HCT116 (cell line): ENCODE data around the gene SKAP1. TPM values are rescaled to one million over a fixed set of nuclear protein-coding genes. Genes with fewer than 3 reads are reported as not detected.

ENCODE experiments used
- ATAC-seq: fragments of 200-7000 bp; cut with Tn5 transposase; 2 replicates; pipeline ENCODE4 v1.9.1; 2020; ENCODE audit warnings: mild to moderate bottlenecking, moderate library complexity
- BruUV-seq: library from RNA; stranded (reverse); fragments of 400-500 nt; replicated peaks from 2 replicates; lab custom pipeline; 2021; lab: Mats Ljungman, UMichigan
- CTCF ChIA-PET: fragments of 300-600 bp; sonication (Branson Sonifier 250); formaldehyde crosslinking; loops from one replicate; lab custom pipeline; 2021; ENCODE audit warnings: antibody characterized with exemption; lab: Charles Lee
- POLR2A ChIA-PET: fragments of 300-600, 350-600 bp; sonication (Branson Sonifier 250); formaldehyde crosslinking; loops from one replicate; lab custom pipeline; 2021; ENCODE audit warnings: antibody characterized with exemption; lab: Charles Lee
- RAD21 ChIA-PET, 2 experiments: fragments of 300-600 bp; sonication (Branson Sonifier 250); formaldehyde crosslinking; loops; one replicate each; lab custom pipeline; 2023; ENCODE audit warnings: low total read pairs in 2 of 2; ENCODE audit not compliant: uncharacterized antibody in 2 of 2, unreplicated experiment in 2 of 2, low non-redundant PET in 1 of 2; lab: Charles Lee
- DNase-seq: peaks from one replicate; pipeline ENCODE4 v3.0.0-alpha.2; 2010; ENCODE audit warnings: low read depth, low spot score
- H2AFZ ChIP-seq: fragments of 200-600 bp; shearing (Covaris generic), sonication (generic); 2 replicates; pipeline ENCODE4 v1.6.1; 2017; ENCODE audit warnings: low read depth, mixed run types, mixed read lengths, antibody characterized with exemption, low read length; ENCODE audit not compliant: poor library complexity, severe bottlenecking
- H3K27ac ChIP-seq: 2 replicates; pipeline ENCODE4 v1.5.1; 2012; ENCODE audit warnings: low read depth, low read length
- H3K27me3 ChIP-seq: fragments of 200-600 bp; sonication (generic); 2 replicates; pipeline ENCODE4 v1.6.1; 2016; ENCODE audit warnings: mixed run types, low read length, mixed read lengths; ENCODE audit not compliant: insufficient read depth
- H3K36me3 ChIP-seq, 2 experiments: fragments of 200-500 bp in 1 of 2; fragments of 200-600 bp in 1 of 2; sonication (Bioruptor generic) in 1 of 2; sonication (generic) in 1 of 2; 2 replicates each; pipeline versions ENCODE4 v1.5.1 to v1.6.1; 2014 to 2016; ENCODE audit warnings: low read length in 2 of 2, inconsistent platforms in 1 of 2, mixed read lengths in 1 of 2, mixed run types in 1 of 2; ENCODE audit not compliant: insufficient read depth in 2 of 2, control insufficient read depth in 1 of 2
- H3K4me1 ChIP-seq, 2 experiments: fragments of 200-600 bp in 1 of 2; sonication (generic) in 1 of 2; 2 replicates each; pipeline versions ENCODE4 v1.5.1 to v1.6.1; 2012 to 2017; ENCODE audit warnings: low read length in 2 of 2, inconsistent platforms in 1 of 2, mild to moderate bottlenecking in 1 of 2, mixed read lengths in 1 of 2, mixed run types in 1 of 2, moderate library complexity in 1 of 2; ENCODE audit not compliant: insufficient read depth in 2 of 2, control insufficient read depth in 1 of 2
- H3K4me2 ChIP-seq: fragments of 200-600 bp; sonication (generic); 2 replicates; pipeline ENCODE4 v1.6.1; 2017; ENCODE audit warnings: mixed run types, low read length, mixed read lengths
- H3K4me3 ChIP-seq, 2 experiments: fragments of 200-600 bp in 1 of 2; sonication (generic) in 1 of 2; replicated peaks in 1 of 2; 2 replicates each; pipeline ENCODE4 v1.5.1; 2011 to 2016; ENCODE audit warnings: low read length in 2 of 2, control low read depth in 1 of 2, low read depth in 1 of 2, mild to moderate bottlenecking in 1 of 2, mixed read lengths in 1 of 2, mixed run types in 1 of 2
- H3K79me2 ChIP-seq: fragments of 200-600 bp; sonication (generic); 2 replicates; pipeline ENCODE4 v1.6.1; 2017; ENCODE audit warnings: mild to moderate bottlenecking, mixed run types, low read length, moderate library complexity, mixed read lengths; ENCODE audit not compliant: insufficient read depth
- H3K9ac ChIP-seq: fragments of 200-600 bp; sonication (generic); 2 replicates; pipeline ENCODE4 v1.6.1; 2016; ENCODE audit warnings: low read length, mixed read lengths
- H3K9me2 ChIP-seq: fragments of 200-600 bp; sonication (generic), shearing (Covaris generic); 2 replicates; pipeline ENCODE4 v1.6.1; 2017; ENCODE audit warnings: mixed run types, mild to moderate bottlenecking, moderate library complexity; ENCODE audit not compliant: insufficient read depth
- H3K9me3 ChIP-seq, 2 experiments: fragments of 200-500 bp in 1 of 2; fragments of 200-600 bp in 1 of 2; sonication (Bioruptor generic) in 1 of 2; sonication (generic) in 1 of 2; 2 replicates each; pipeline ENCODE4 v1.6.1; 2014 to 2017; ENCODE audit warnings: low read length in 2 of 2, mixed read lengths in 2 of 2, inconsistent platforms in 1 of 2, low read depth in 1 of 2, mild to moderate bottlenecking in 1 of 2, mixed run types in 1 of 2, moderate library complexity in 1 of 2; ENCODE audit not compliant: control insufficient read depth in 1 of 2, insufficient read depth in 1 of 2
- H4K20me1 ChIP-seq: fragments of 200-600 bp; sonication (generic), shearing (Covaris generic); 2 replicates; pipeline ENCODE4 v1.6.1; 2017; ENCODE audit warnings: mixed run types, mild to moderate bottlenecking, moderate library complexity; ENCODE audit not compliant: insufficient read depth
- EGR1 ChIP-seq: IDR thresholded peaks from 2 replicates; pipeline ENCODE4 v1.6.1; 2012; ENCODE audit warnings: low read depth
- ELF1 ChIP-seq: IDR thresholded peaks from 2 replicates; pipeline ENCODE4 v1.6.1; 2012; ENCODE audit warnings: low read depth, borderline replicate concordance
- EZH2 ChIP-seq: fragments of 200-600 bp; sonication (generic); IDR thresholded peaks from 2 replicates; pipeline ENCODE4 v1.6.1; 2017; ENCODE audit warnings: antibody characterized with exemption, mixed run types
- EZH2phosphoT487 ChIP-seq: fragments of 200-600 bp; IDR thresholded peaks from 2 replicates; pipeline ENCODE4 v1.6.1; 2018; ENCODE audit warnings: antibody characterized with exemption, borderline replicate concordance
- FOSL1 ChIP-seq: IDR thresholded peaks from 2 replicates; pipeline ENCODE4 v1.6.1; 2012; ENCODE audit warnings: low read depth
- JUND ChIP-seq: IDR thresholded peaks from 2 replicates; pipeline ENCODE4 v1.6.1; 2012
- POLR2A ChIP-seq: IDR thresholded peaks from 2 replicates; pipeline ENCODE4 v1.7.0; 2011; ENCODE audit warnings: borderline replicate concordance; ENCODE audit not compliant: insufficient read depth, insufficient read length; ENCODE audit errors: extremely low read depth
- POLR2AphosphoS5 ChIP-seq: IDR thresholded peaks from 2 replicates; pipeline ENCODE4 v1.6.1; 2011; ENCODE audit warnings: mild to moderate bottlenecking, low read depth, low read length, moderate library complexity
- RAD21 ChIP-seq: IDR thresholded peaks from 2 replicates; pipeline ENCODE4 v1.6.1; 2012; ENCODE audit warnings: low read depth, mild to moderate bottlenecking
- SIN3A ChIP-seq: IDR thresholded peaks from 2 replicates; pipeline ENCODE4 v1.6.1; 2012; ENCODE audit warnings: low read depth
- SP1 ChIP-seq: IDR thresholded peaks from 2 replicates; pipeline ENCODE4 v1.6.1; 2012; ENCODE audit warnings: low read depth
- YY1 ChIP-seq: IDR thresholded peaks from 2 replicates; pipeline ENCODE4 v1.6.1; 2011; ENCODE audit warnings: low read length, low read depth, moderate library complexity, mild to moderate bottlenecking; ENCODE audit not compliant: insufficient replicate concordance; ENCODE audit errors: extremely low read depth
- ZFX ChIP-seq: fragments of 450-650 bp; IDR thresholded peaks from 2 replicates; pipeline ENCODE4 v1.6.1; 2017
- intact Hi-C: fragments of 100-400 bp; cut with micrococcal nuclease; formaldehyde crosslinking; loops from 2 replicates; pipeline ENCODE4 v1.10.0; 2022
- total RNA-seq: library from RNA; stranded (reverse); gene quantifications from one replicate; pipeline ENCODE4 v1.2.1, GENCODE V29; 2021; ENCODE audit not compliant: unreplicated experiment
- TF ChIP-seq, protein P1 (sequence below): IDR thresholded peaks from 2 replicates; pipeline ENCODE4 v1.6.1; 2011; ENCODE audit warnings: mild to moderate bottlenecking, low read length, moderate library complexity; ENCODE audit not compliant: insufficient replicate concordance; ENCODE audit errors: extremely low read depth
- TF ChIP-seq, protein P2 (sequence below): IDR thresholded peaks from 2 replicates; pipeline ENCODE4 v1.6.1; 2012
- TF ChIP-seq, protein P3 (sequence below), 3 experiments: fragments of 200-600 bp in 1 of 3; sonication (generic) in 1 of 3; IDR thresholded peaks in 2 of 3; conservative IDR thresholded peaks in 1 of 3; 2 replicates each; pipeline ENCODE4 v1.5.1; 2012 to 2017; ENCODE audit warnings: low read depth in 2 of 3, low read length in 2 of 3, antibody characterized with exemption in 1 of 3, borderline replicate concordance in 1 of 3, control low read depth in 1 of 3, mild to moderate bottlenecking in 1 of 3, mixed read lengths in 1 of 3, mixed run types in 1 of 3, moderate library complexity in 1 of 3; ENCODE audit not compliant: insufficient read depth in 1 of 3
- TF ChIP-seq, protein P4 (sequence below): IDR thresholded peaks from 2 replicates; pipeline ENCODE4 v1.6.1; 2012; ENCODE audit warnings: low read depth
- TF ChIP-seq, protein P5 (sequence below): IDR thresholded peaks from 2 replicates; pipeline ENCODE4 v1.6.1; 2012

The SKAP1 gene
- total RNA-seq, 1 experiment from 2014 or later, result 12.4 TPM

DNA sequence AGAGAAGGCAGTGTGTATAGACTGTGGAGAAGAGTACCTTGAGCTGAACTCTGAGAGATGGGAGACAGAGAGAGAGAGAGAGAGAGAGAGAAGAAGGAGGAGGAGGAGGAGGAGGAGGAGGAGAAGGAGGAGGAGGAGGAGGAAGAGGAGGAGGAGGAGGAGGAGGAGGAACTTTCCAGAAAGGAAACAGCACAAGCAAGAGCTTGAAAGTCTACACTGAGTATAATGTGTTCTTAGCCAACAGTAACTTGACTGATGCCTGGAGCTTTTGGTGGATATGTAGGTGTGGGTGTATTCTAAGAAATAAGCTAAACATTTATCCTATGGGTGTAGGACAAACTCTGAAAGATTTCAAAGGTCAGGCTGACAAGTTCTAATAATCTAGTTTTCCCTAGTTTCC is 206.1 kb downstream of the SKAP1 start:
- TF ChIP-seq EGR1 (no peak), EZH2phosphoT487 (no peak), JUND (no peak), ZFX (no peak), POLR2A (no peak), SIN3A (no peak), YY1 (no peak), ELF1 (no peak), SP1 (no peak), POLR2AphosphoS5 (no peak), EZH2 (no peak), RAD21 (no peak), FOSL1 (no peak)
- TF ChIP-seq, protein P1, sequence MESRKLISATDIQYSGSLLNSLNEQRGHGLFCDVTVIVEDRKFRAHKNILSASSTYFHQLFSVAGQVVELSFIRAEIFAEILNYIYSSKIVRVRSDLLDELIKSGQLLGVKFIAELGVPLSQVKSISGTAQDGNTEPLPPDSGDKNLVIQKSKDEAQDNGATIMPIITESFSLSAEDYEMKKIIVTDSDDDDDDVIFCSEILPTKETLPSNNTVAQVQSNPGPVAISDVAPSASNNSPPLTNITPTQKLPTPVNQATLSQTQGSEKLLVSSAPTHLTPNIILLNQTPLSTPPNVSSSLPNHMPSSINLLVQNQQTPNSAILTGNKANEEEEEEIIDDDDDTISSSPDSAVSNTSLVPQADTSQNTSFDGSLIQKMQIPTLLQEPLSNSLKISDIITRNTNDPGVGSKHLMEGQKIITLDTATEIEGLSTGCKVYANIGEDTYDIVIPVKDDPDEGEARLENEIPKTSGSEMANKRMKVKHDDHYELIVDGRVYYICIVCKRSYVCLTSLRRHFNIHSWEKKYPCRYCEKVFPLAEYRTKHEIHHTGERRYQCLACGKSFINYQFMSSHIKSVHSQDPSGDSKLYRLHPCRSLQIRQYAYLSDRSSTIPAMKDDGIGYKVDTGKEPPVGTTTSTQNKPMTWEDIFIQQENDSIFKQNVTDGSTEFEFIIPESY, result no peak
- TF ChIP-seq, protein P2, sequence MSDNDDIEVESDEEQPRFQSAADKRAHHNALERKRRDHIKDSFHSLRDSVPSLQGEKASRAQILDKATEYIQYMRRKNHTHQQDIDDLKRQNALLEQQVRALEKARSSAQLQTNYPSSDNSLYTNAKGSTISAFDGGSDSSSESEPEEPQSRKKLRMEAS, result no peak
- TF ChIP-seq, protein P3, sequence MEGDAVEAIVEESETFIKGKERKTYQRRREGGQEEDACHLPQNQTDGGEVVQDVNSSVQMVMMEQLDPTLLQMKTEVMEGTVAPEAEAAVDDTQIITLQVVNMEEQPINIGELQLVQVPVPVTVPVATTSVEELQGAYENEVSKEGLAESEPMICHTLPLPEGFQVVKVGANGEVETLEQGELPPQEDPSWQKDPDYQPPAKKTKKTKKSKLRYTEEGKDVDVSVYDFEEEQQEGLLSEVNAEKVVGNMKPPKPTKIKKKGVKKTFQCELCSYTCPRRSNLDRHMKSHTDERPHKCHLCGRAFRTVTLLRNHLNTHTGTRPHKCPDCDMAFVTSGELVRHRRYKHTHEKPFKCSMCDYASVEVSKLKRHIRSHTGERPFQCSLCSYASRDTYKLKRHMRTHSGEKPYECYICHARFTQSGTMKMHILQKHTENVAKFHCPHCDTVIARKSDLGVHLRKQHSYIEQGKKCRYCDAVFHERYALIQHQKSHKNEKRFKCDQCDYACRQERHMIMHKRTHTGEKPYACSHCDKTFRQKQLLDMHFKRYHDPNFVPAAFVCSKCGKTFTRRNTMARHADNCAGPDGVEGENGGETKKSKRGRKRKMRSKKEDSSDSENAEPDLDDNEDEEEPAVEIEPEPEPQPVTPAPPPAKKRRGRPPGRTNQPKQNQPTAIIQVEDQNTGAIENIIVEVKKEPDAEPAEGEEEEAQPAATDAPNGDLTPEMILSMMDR (IDR thresholded peaks at IDR 0.05 in 2 of 3, conservative IDR thresholded peaks at IDR 0.05 in 1 of 3; ENCODE audit: borderline replicate concordance in 1 of 3, insufficient read depth in 1 of 3, low read depth in 2 of 3, low read length in 2 of 3), result no peak
- TF ChIP-seq, protein P4, sequence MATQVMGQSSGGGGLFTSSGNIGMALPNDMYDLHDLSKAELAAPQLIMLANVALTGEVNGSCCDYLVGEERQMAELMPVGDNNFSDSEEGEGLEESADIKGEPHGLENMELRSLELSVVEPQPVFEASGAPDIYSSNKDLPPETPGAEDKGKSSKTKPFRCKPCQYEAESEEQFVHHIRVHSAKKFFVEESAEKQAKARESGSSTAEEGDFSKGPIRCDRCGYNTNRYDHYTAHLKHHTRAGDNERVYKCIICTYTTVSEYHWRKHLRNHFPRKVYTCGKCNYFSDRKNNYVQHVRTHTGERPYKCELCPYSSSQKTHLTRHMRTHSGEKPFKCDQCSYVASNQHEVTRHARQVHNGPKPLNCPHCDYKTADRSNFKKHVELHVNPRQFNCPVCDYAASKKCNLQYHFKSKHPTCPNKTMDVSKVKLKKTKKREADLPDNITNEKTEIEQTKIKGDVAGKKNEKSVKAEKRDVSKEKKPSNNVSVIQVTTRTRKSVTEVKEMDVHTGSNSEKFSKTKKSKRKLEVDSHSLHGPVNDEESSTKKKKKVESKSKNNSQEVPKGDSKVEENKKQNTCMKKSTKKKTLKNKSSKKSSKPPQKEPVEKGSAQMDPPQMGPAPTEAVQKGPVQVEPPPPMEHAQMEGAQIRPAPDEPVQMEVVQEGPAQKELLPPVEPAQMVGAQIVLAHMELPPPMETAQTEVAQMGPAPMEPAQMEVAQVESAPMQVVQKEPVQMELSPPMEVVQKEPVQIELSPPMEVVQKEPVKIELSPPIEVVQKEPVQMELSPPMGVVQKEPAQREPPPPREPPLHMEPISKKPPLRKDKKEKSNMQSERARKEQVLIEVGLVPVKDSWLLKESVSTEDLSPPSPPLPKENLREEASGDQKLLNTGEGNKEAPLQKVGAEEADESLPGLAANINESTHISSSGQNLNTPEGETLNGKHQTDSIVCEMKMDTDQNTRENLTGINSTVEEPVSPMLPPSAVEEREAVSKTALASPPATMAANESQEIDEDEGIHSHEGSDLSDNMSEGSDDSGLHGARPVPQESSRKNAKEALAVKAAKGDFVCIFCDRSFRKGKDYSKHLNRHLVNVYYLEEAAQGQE, result no peak
- TF ChIP-seq, protein P5, sequence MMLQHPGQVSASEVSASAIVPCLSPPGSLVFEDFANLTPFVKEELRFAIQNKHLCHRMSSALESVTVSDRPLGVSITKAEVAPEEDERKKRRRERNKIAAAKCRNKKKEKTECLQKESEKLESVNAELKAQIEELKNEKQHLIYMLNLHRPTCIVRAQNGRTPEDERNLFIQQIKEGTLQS, result no peak
- H3K4me2 ChIP-seq, result no peak overlapping the region
- intact Hi-C loops, result no loop called here
- no peaks in the 10 kb centered on the region for H3K9me2 ChIP-seq
- no peak overlapping the region for H2AFZ ChIP-seq
- no peak for DNase-seq
- H3K9me3 ChIP-seq, result no peaks in the 10 kb centered on the region
- H3K4me3 ChIP-seq, result no peak overlapping the region
- CTCF ChIA-PET, result interaction anchor here (0.6 to 1.3 kb wide), 8 partner anchors 8 to 198 kb away, joined by 3 to 6 read pairs (median 3); no protein-coding TSS in a partner anchor
- RAD21 ChIA-PET, result interaction anchor here in 1 of 2 experiments (0.6 kb wide), 1 partner anchor 21 kb away, joined by 4 read pairs; no protein-coding TSS in a partner anchor
- POLR2A ChIA-PET, result interaction anchor here (0.7 to 1.7 kb wide), 4 partner anchors 20 to 394 kb away, joined by 3 to 6 read pairs (median 6); partner anchors contain the start of gene NFE2L1
- no peaks in the 10 kb centered on the region for H3K36me3 ChIP-seq
- BruUV-seq, result no TSS peak
- no peak overlapping the region for H3K27ac ChIP-seq
- no peaks in the 10 kb centered on the region for H4K20me1 ChIP-seq
- H3K9ac ChIP-seq, result no peak overlapping the region
- H3K4me1 ChIP-seq, result peaks cover 0 to 23% of the 10 kb centered on the region in 2 experiments; a peak in 1 of 4 replicates
- ATAC-seq, result no peak
- no peaks in the 10 kb centered on the region for H3K79me2 ChIP-seq
- no peaks in the 10 kb centered on the region for H3K27me3 ChIP-seq
